HepG2 (cell line): Measurements from ENCODE around the gene EFNA3. TPM values are rescaled to one million over a fixed set of nuclear protein-coding genes. Genes with fewer than 3 reads are reported as not detected.

Source experiments
- AKAP8 ChIP-seq: sonication (generic); formaldehyde crosslinking; IDR thresholded peaks from 2 replicates; pipeline ENCODE4 v1.5.1; 2020; ENCODE audit warnings: mild to moderate bottlenecking, missing genetic modification reagents
- ATF2 ChIP-seq: sonication (generic); formaldehyde crosslinking; IDR thresholded peaks from 2 replicates; pipeline ENCODE4 v1.4.0; 2020; ENCODE audit warnings: missing genetic modification reagents
- CERS6 ChIP-seq: sonication (generic); formaldehyde crosslinking; IDR thresholded peaks from 2 replicates; pipeline ENCODE4 v1.5.0; 2020; ENCODE audit warnings: missing genetic modification reagents
- GLI4 ChIP-seq: sonication (generic); formaldehyde crosslinking; IDR thresholded peaks from 2 replicates; pipeline ENCODE4 v1.5.1; 2020; ENCODE audit warnings: missing genetic modification reagents, mild to moderate bottlenecking, moderate library complexity, borderline replicate concordance
- GZF1 ChIP-seq: sonication (generic); formaldehyde crosslinking; IDR thresholded peaks from 2 replicates; pipeline ENCODE4 v1.5.1; 2020; ENCODE audit warnings: mild to moderate bottlenecking, missing genetic modification reagents
- HNRNPUL1 ChIP-seq: fragments of 200-400 bp; formaldehyde crosslinking; IDR thresholded peaks from 2 replicates; pipeline ENCODE4 v1.6.1; 2017; ENCODE audit warnings: low read depth, mild to moderate bottlenecking, low read length, moderate library complexity
- IKZF4 ChIP-seq: sonication (generic); formaldehyde crosslinking; IDR thresholded peaks from 2 replicates; pipeline ENCODE4 v1.5.1; 2020; ENCODE audit warnings: borderline replicate concordance, mild to moderate bottlenecking, low read depth, missing genetic modification reagents; ENCODE audit errors: not compliant biosample characterization
- KMT2A ChIP-seq: sonication (generic); formaldehyde crosslinking; IDR thresholded peaks from 2 replicates; pipeline ENCODE4 v1.4.0; 2020; ENCODE audit warnings: missing genetic modification reagents
- NBN ChIP-seq: fragments of 450-650 bp; conservative IDR thresholded peaks from 2 replicates; pipeline ENCODE4 v1.6.1; 2017
- NFYC ChIP-seq: IDR thresholded peaks from 2 replicates; pipeline ENCODE4 v1.6.1; 2016; ENCODE audit warnings: missing genetic modification reagents, missing compliant biosample characterization
- ONECUT2 ChIP-seq: sonication (generic); formaldehyde crosslinking; IDR thresholded peaks from 2 replicates; pipeline ENCODE4 v1.4.0; 2020; ENCODE audit warnings: missing genetic modification reagents
- RARG ChIP-seq: sonication (generic); formaldehyde crosslinking; IDR thresholded peaks from 2 replicates; pipeline ENCODE4 v1.4.0; 2020; ENCODE audit warnings: low read depth, mild to moderate bottlenecking, missing genetic modification reagents
- SATB2 ChIP-seq: sonication (generic); formaldehyde crosslinking; IDR thresholded peaks from 2 replicates; pipeline ENCODE4 v1.5.0; 2020; ENCODE audit warnings: missing genetic modification reagents
- TEAD2 ChIP-seq: sonication (generic); formaldehyde crosslinking; IDR thresholded peaks from 2 replicates; pipeline ENCODE4 v1.9.0; 2021; ENCODE audit warnings: missing genetic modification reagents
- TSC22D2 ChIP-seq: sonication (generic); formaldehyde crosslinking; IDR thresholded peaks from 2 replicates; pipeline ENCODE4 v1.5.1; 2020; ENCODE audit warnings: missing genetic modification reagents, mild to moderate bottlenecking, borderline replicate concordance
- ZFP41 ChIP-seq: sonication (generic); formaldehyde crosslinking; IDR thresholded peaks from 2 replicates; pipeline ENCODE4 v1.4.0; 2020; ENCODE audit warnings: mild to moderate bottlenecking, missing genetic modification reagents, borderline replicate concordance
- ZKSCAN8 ChIP-seq: IDR thresholded peaks from 2 replicates; pipeline ENCODE4 v1.6.1; 2016; ENCODE audit warnings: borderline replicate concordance, missing genetic modification reagents, missing compliant biosample characterization
- ZMAT5 ChIP-seq: sonication (generic); formaldehyde crosslinking; IDR thresholded peaks from 2 replicates; pipeline ENCODE4 v1.5.0; 2020; ENCODE audit warnings: mild to moderate bottlenecking, low read depth, missing genetic modification reagents, borderline replicate concordance
- ZNF333 ChIP-seq: sonication (generic); formaldehyde crosslinking; IDR thresholded peaks from 2 replicates; pipeline ENCODE4 v1.4.0; 2020; ENCODE audit warnings: mild to moderate bottlenecking, missing genetic modification reagents, borderline replicate concordance
- ZNF33B ChIP-seq: sonication (generic); formaldehyde crosslinking; IDR thresholded peaks from 2 replicates; pipeline ENCODE4 v1.5.1; 2020; ENCODE audit warnings: mild to moderate bottlenecking, missing genetic modification reagents
- ZNF382 ChIP-seq: sonication (generic); formaldehyde crosslinking; IDR thresholded peaks from 2 replicates; pipeline ENCODE4 v1.5.0; 2020; ENCODE audit warnings: missing genetic modification reagents, mild to moderate bottlenecking, borderline replicate concordance
- ZNF430 ChIP-seq: sonication (generic); formaldehyde crosslinking; IDR thresholded peaks from 2 replicates; pipeline ENCODE4 v1.9.0; 2021; ENCODE audit warnings: mild to moderate bottlenecking, missing genetic modification reagents
- ZNF614 ChIP-seq: IDR thresholded peaks from 2 replicates; pipeline ENCODE4 v1.6.1; 2018; ENCODE audit warnings: missing biosample characterization, missing genetic modification reagents, inconsistent platforms, borderline replicate concordance
- ZSCAN22 ChIP-seq: sonication (generic); formaldehyde crosslinking; IDR thresholded peaks from 2 replicates; pipeline ENCODE4 v1.4.0; 2020; ENCODE audit warnings: mild to moderate bottlenecking, missing genetic modification reagents
- polyA plus RNA-seq, 8 experiments: library from polyadenylated mRNA; depleted of rRNA in 3 of 8; stranded (reverse) in 7 of 8; unstranded in 1 of 8; fragments of >200 nt; fragmentation: Illumina TruSeq in 4 of 8; extraction: Trizol in 4 of 8; gene quantifications; 2 replicates each; pipeline versions ENCODE4 v1.2.1 to v1.2.3, GENCODE V29; 2011 to 2016; ENCODE audit warnings: low read depth in 4 of 8, missing spikeins in 1 of 8, mixed read lengths in 1 of 8; ENCODE audit not compliant: insufficient read depth in 1 of 8
- total RNA-seq, 5 experiments: library from RNA; depleted of rRNA; stranded (reverse); fragments of >200 nt; fragmentation: Illumina TruSeq; extraction: Trizol; gene quantifications; 2 replicates each; pipeline ENCODE4 v1.2.3, GENCODE V29; 2016; ENCODE audit warnings: low read depth in 1 of 5
- TF ChIP-seq, protein P1 (sequence below): sonication (generic); formaldehyde crosslinking; IDR thresholded peaks from 2 replicates; pipeline ENCODE4 v1.5.0; 2020; ENCODE audit warnings: missing genetic modification reagents
- TF ChIP-seq, protein P2 (sequence below): sonication (generic); formaldehyde crosslinking; IDR thresholded peaks from 2 replicates; pipeline ENCODE4 v1.9.0; 2021; ENCODE audit warnings: missing genetic modification reagents, mild to moderate bottlenecking, borderline replicate concordance

EFNA3 gene
- total and polyA plus RNA-seq, 2 of the 13 experiments (the other 11 are each of a cell fraction or from before 2014, with no cell fraction given), result 1.0 to 5.7 TPM

DNA sequence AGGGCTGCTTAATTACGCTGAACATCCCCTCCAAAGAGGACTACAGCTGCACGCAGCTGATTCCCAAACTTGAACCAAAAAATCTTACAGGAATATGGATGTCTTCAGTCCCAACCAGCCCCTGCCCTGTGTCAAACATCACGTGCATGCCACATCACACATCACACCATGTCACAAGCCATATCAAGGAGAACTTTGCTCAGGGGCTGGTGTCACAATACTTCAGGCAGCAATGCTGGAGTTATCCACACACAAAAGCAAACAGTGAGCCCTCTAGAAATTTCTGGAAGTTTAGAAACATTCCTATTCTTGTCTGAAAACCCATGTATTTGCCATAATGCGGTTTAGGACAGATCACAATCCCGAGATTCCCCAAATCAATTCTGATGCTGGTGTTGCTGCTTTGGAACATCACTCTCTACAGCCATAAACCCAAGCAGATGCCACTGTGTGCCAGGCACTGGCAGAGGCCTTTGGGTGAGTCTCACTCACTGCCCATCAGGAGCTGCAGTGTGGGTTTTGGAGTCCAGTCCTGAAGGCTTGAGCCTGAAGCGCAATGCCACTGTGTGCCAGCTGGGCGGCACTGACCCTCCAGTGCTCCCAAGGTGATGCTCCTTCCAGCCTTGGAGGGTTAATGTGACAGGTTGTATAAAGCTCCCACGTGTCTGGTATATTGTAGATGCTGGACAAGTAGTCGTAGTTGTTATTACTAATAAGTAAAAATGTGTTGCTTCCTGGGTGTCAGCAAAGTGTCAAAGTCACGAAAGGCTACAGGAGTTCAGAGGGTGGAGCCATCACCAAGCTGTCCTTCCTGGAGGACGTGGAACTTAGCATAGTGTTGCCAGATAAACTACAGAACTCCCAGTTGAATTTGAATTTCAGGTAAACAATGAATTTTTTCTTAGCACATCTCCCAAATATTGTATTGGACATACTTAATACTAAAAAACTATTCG lies 28.9 kb downstream of the EFNA3 start (continued):
- TF ChIP-seq IKZF4, result no peak
- no peak for TF ChIP-seq ZFP41 (CRISPR knock-in tag)
- TF ChIP-seq TSC22D2 (CRISPR knock-in tag), result no peak
- TF ChIP-seq ZNF382 (CRISPR knock-in tag), result no peak
- TF ChIP-seq ZNF430 (CRISPR knock-in tag), result 0 out of 2 replicates have a peak, but pooled peaks have one; percentile 38
- TF ChIP-seq KMT2A, result peak; percentile 34; the same call in 1 of the 2 replicates
- TF ChIP-seq, protein P1, sequence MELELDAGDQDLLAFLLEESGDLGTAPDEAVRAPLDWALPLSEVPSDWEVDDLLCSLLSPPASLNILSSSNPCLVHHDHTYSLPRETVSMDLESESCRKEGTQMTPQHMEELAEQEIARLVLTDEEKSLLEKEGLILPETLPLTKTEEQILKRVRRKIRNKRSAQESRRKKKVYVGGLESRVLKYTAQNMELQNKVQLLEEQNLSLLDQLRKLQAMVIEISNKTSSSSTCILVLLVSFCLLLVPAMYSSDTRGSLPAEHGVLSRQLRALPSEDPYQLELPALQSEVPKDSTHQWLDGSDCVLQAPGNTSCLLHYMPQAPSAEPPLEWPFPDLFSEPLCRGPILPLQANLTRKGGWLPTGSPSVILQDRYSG, result no peak
- TF ChIP-seq, protein P2, sequence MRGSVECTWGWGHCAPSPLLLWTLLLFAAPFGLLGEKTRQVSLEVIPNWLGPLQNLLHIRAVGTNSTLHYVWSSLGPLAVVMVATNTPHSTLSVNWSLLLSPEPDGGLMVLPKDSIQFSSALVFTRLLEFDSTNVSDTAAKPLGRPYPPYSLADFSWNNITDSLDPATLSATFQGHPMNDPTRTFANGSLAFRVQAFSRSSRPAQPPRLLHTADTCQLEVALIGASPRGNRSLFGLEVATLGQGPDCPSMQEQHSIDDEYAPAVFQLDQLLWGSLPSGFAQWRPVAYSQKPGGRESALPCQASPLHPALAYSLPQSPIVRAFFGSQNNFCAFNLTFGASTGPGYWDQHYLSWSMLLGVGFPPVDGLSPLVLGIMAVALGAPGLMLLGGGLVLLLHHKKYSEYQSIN (CRISPR knock-in tag), result no peak
- TF ChIP-seq RARG (CRISPR knock-in tag), result no peak
- no peak for TF ChIP-seq ZNF333 (CRISPR knock-in tag)
- TF ChIP-seq ATF2 (CRISPR knock-in tag), result peak; percentile 53; the same call in 1 of the 2 replicates
- no peak for TF ChIP-seq CERS6 (CRISPR knock-in tag)
- TF ChIP-seq SATB2 (CRISPR knock-in tag), result no peak
- TF ChIP-seq AKAP8, result no peak
- TF ChIP-seq ZNF33B (CRISPR knock-in tag), result no peak
- no peak for TF ChIP-seq TEAD2 (CRISPR knock-in tag)
- TF ChIP-seq HNRNPUL1, result no peak
- no peak for TF ChIP-seq ZSCAN22 (CRISPR knock-in tag)
- no peak for TF ChIP-seq ZKSCAN8
- no peak for TF ChIP-seq ZMAT5 (CRISPR knock-in tag)
- TF ChIP-seq GZF1 (CRISPR knock-in tag), result no peak
- TF ChIP-seq GLI4 (CRISPR knock-in tag), result no peak
- TF ChIP-seq NBN, result no peak
- no peak for TF ChIP-seq ONECUT2
- no peak for TF ChIP-seq ZNF614 (CRISPR knock-in tag)
- TF ChIP-seq NFYC, result no peak
